Natural killer cell (primary cell): ENCODE results near the gene SRI. TPM values are rescaled to one million over a fixed set of nuclear protein-coding genes. Genes with fewer than 3 reads are reported as not detected.

ENCODE experiments used
- ATAC-seq, 3 donors: fragments of 150-1000 bp in 2 of 3; fragments of 200-7000 bp in 1 of 3; cut with Tn5 transposase; 1 replicate in 1 of 3; 2 replicates in 2 of 3; pipeline ENCODE4 v1.10.0; 2021; ENCODE audit warnings: mild to moderate bottlenecking in 2 of 3, moderate library complexity in 2 of 3
- DNase-seq, 2 donors: peaks; one replicate each; pipeline versions ENCODE4 v3.0.0 to v3.0.0-alpha.2; 2013 to 2021; ENCODE audit warnings: mixed read lengths in 1 of 2
- H3K27ac ChIP-seq: one replicate; pipeline ENCODE4 v1.5.1; 2013; ENCODE audit warnings: mild to moderate bottlenecking, low read length
- H3K27me3 ChIP-seq: one replicate; pipeline ENCODE4 v1.6.1; 2013; ENCODE audit warnings: low read length; ENCODE audit not compliant: control insufficient read depth, insufficient read depth
- H3K36me3 ChIP-seq: one replicate; pipeline ENCODE4 v1.6.1; 2013; ENCODE audit warnings: low read length; ENCODE audit not compliant: control insufficient read depth, insufficient read depth
- H3K4me1 ChIP-seq: one replicate; pipeline ENCODE4 v1.6.1; 2013; ENCODE audit warnings: low read length; ENCODE audit not compliant: control insufficient read depth, insufficient read depth
- H3K4me3 ChIP-seq: one replicate; pipeline ENCODE4 v1.5.1; 2013; ENCODE audit warnings: low read length
- H3K9me3 ChIP-seq: one replicate; pipeline ENCODE4 v1.6.1; 2013; ENCODE audit warnings: low read length; ENCODE audit not compliant: control insufficient read depth, insufficient read depth
- H3K27ac Mint-ChIP-seq, 2 donors: one replicate each; pipeline ENCODE4 v1.8.0; 2022; ENCODE audit warnings: mild to moderate bottlenecking in 2 of 2, mixed read lengths in 2 of 2, moderate library complexity in 1 of 2
- H3K27me3 Mint-ChIP-seq, 2 donors: one replicate each; pipeline ENCODE4 v1.8.0; 2022; ENCODE audit warnings: low read depth in 2 of 2, mixed read lengths in 2 of 2
- H3K36me3 Mint-ChIP-seq: one replicate; pipeline ENCODE4 v1.8.0; 2022; ENCODE audit warnings: mixed read lengths
- H3K4me1 Mint-ChIP-seq, 2 donors: one replicate each; pipeline ENCODE4 v1.8.0; 2022; ENCODE audit warnings: mixed read lengths in 2 of 2
- H3K4me3 Mint-ChIP-seq: one replicate; pipeline ENCODE4 v1.8.0; 2022; ENCODE audit warnings: mild to moderate bottlenecking, moderate library complexity, mixed read lengths
- H3K9me3 Mint-ChIP-seq, 2 donors: one replicate each; pipeline ENCODE4 v1.8.0; 2022; ENCODE audit warnings: mixed read lengths in 2 of 2
- CTCF ChIP-seq: fragments of 200-600 bp; IDR thresholded peaks from one replicate; pipeline ENCODE4 v1.8.0; 2022; ENCODE audit warnings: antibody characterized with exemption
- WGBS: methylation state at CpG from one replicate; pipeline ENCODE4 v1.1.7; 2013; ENCODE audit warnings: missing lambda C conversion rate; ENCODE audit not compliant: insufficient coverage; 5-methylcytosine and 5-hydroxymethylcytosine counted together
- intact Hi-C: fragments of 100-400 bp; cut with micrococcal nuclease; formaldehyde crosslinking; loops from one replicate; pipeline ENCODE4 v1.14.2; 2022
- total RNA-seq, 4 donors: library from RNA; stranded (reverse); fragments of 120-200 nt in 1 of 4; gene quantifications; one replicate each; pipeline versions ENCODE4 v1.2.3 to v1.2.4, GENCODE V29; 2013 to 2022

SRI gene
- total RNA-seq, 3 donors from 2014 or later (not counting 1 experiment from before 2014, with no cell fraction given): 67.9 to 75.0 (median 68.6) TPM

- no peak for TF ChIP-seq CTCF
- no peak overlapping the region for H3K27ac ChIP-seq
- Mint-ChIP-seq H3K36me3 (peaks cover 31% of the 10 kb centered on the region), H3K27me3 (no peaks in the 10 kb centered on the region), H3K4me1 (peaks cover 7% of the 10 kb centered on the region in 2 donors), H3K27ac (no peak overlapping the region), H3K4me3 (no peak overlapping the region), H3K9me3 (no peaks in the 10 kb centered on the region)
- no peaks in the 10 kb centered on the region for H3K27me3 ChIP-seq
- ATAC-seq: no peak
- no peaks in the 10 kb centered on the region for H3K4me1 ChIP-seq
- H3K4me3 ChIP-seq: no peak overlapping the region
- no peak for DNase-seq
- no peaks in the 10 kb centered on the region for H3K9me3 ChIP-seq
- intact Hi-C loops: no loop called here
- peaks cover 76% of the 10 kb centered on the region for H3K36me3 ChIP-seq
- 96% methylated on average over 3 of the region's 4 CpGs for WGBS
Measured at GRCh38 chr7:88206254-88206653, 13.6 kb downstream of the SRI start.

- intact Hi-C loops: no loop called here
Measured at GRCh38 chr7:88205179-88205578, 14.7 kb downstream of the SRI start.

GRCh38 chr7:88204525-88205110 lies 15.2 kb downstream of the SRI start:
- no peaks in the 10 kb centered on the region for H3K9me3 ChIP-seq
- Mint-ChIP-seq H3K4me3 (no peak overlapping the region), H3K4me1 (peaks cover 7% of the 10 kb centered on the region in 2 donors), H3K9me3 (no peaks in the 10 kb centered on the region), H3K36me3 (peaks cover 31% of the 10 kb centered on the region), H3K27me3 (no peaks in the 10 kb centered on the region), H3K27ac (peak overlapping the region in 1 of 2 donors; percentile 65)
- no peak for DNase-seq
- H3K4me1 ChIP-seq: no peaks in the 10 kb centered on the region
- no peak for ATAC-seq
- H3K27ac ChIP-seq: no peak overlapping the region
- intact Hi-C loops: no loop called here
- peaks cover 70% of the 10 kb centered on the region for H3K36me3 ChIP-seq
- TF ChIP-seq CTCF: no peak
- 100% methylated on average over 2 of the region's 3 CpGs for WGBS
- no peak overlapping the region for H3K4me3 ChIP-seq
- no peaks in the 10 kb centered on the region for H3K27me3 ChIP-seq

More at GRCh38 chr7:88205179-88205578, 14.7 kb downstream of the SRI start:
- Mint-ChIP-seq H3K9me3 (no peaks in the 10 kb centered on the region), H3K4me1 (peaks cover 7% of the 10 kb centered on the region in 2 donors), H3K27me3 (no peaks in the 10 kb centered on the region), H3K36me3 (peaks cover 31% of the 10 kb centered on the region), H3K27ac (peak overlapping the region in 1 of 2 donors; percentile 65), H3K4me3 (no peak overlapping the region)
- Histone ChIP-seq H3K27ac (no peak overlapping the region), H3K4me3 (no peak overlapping the region), H3K36me3 (peaks cover 74% of the 10 kb centered on the region), H3K4me1 (no peaks in the 10 kb centered on the region), H3K9me3 (no peaks in the 10 kb centered on the region), H3K27me3 (no peaks in the 10 kb centered on the region)
- TF ChIP-seq CTCF: no peak
- no peak for DNase-seq
- no peak for ATAC-seq

- intact Hi-C loops: no loop called here
- Mint-ChIP-seq H3K27ac (peak overlapping the region; percentile 8 to 62), H3K9me3 (no peaks in the 10 kb centered on the region), H3K36me3 (peaks cover 24% of the 10 kb centered on the region), H3K27me3 (no peaks in the 10 kb centered on the region), H3K4me3 (no peak overlapping the region), H3K4me1 (peaks cover 7% of the 10 kb centered on the region in 2 donors)
- H3K27me3 ChIP-seq: no peaks in the 10 kb centered on the region
- H3K36me3 ChIP-seq: peaks cover 58% of the 10 kb centered on the region
- 97% methylated on average over 4 of the region's 4 CpGs for WGBS
- no peak for ATAC-seq
- no peaks in the 10 kb centered on the region for H3K9me3 ChIP-seq
- no peak for TF ChIP-seq CTCF
- no peak overlapping the region for H3K27ac ChIP-seq
- DNase-seq: no peak
- H3K4me1 ChIP-seq: no peaks in the 10 kb centered on the region
- no peak overlapping the region for H3K4me3 ChIP-seq
Measured at GRCh38 chr7:88203401-88203800, 16.4 kb downstream of the SRI start.
